HepG2 (cell line): ENCODE results near the gene CD7. TPM values are rescaled to one million over a fixed set of nuclear protein-coding genes. Genes with fewer than 3 reads are reported as not detected.
A peak's percentile ranks its signal among the peaks of the same experiment; 100 is the strongest.

Experiments
- CEBPB ChIP-seq: IDR thresholded peaks from 2 replicates; pipeline ENCODE4 v1.6.1; 2011; ENCODE audit warnings: low read depth, low read length, improper control_type of control experiment, borderline replicate concordance
- FOXC1 ChIP-seq: sonication (generic); formaldehyde crosslinking; IDR thresholded peaks from 2 replicates; pipeline ENCODE4 v1.8.0; 2022; ENCODE audit warnings: mild to moderate bottlenecking, missing genetic modification reagents, borderline replicate concordance
- IRX3 ChIP-seq: sonication (generic); formaldehyde crosslinking; IDR thresholded peaks from 2 replicates; pipeline ENCODE4 v1.8.1; 2023; ENCODE audit warnings: mild to moderate bottlenecking, low read depth, missing genetic modification reagents, borderline replicate concordance
- MAFK ChIP-seq, 2 experiments: IDR thresholded peaks in 1 of 2; conservative IDR thresholded peaks in 1 of 2; 2 replicates each; pipeline ENCODE4 v1.6.1; 2011; ENCODE audit warnings: improper control_type of control experiment in 2 of 2, low read length in 2 of 2
- NR2F6 ChIP-seq, 2 experiments: IDR thresholded peaks; 2 replicates each; pipeline ENCODE4 v1.6.1; 2016; ENCODE audit warnings: antibody characterized with exemption in 1 of 2, mild to moderate bottlenecking in 1 of 2
- PLRG1 ChIP-seq: fragments of 450-650 bp; conservative IDR thresholded peaks from 2 replicates; pipeline ENCODE4 v1.6.1; 2016
- POLR2A ChIP-seq, 2 experiments: IDR thresholded peaks; 2 replicates each; pipeline ENCODE4 v1.6.1; 2011; ENCODE audit warnings: low read depth in 2 of 2, low read length in 2 of 2, mild to moderate bottlenecking in 1 of 2, moderate library complexity in 1 of 2; ENCODE audit not compliant: insufficient read depth in 1 of 2
- POLR2AphosphoS2 ChIP-seq: IDR thresholded peaks from 2 replicates; pipeline ENCODE4 v1.6.1; 2011; ENCODE audit warnings: low read depth, low read length, improper control_type of control experiment
- RBM39 ChIP-seq: fragments of 200-400 bp; formaldehyde crosslinking; IDR thresholded peaks from one replicate; pipeline ENCODE4 v1.6.1; 2018; ENCODE audit warnings: antibody characterized with exemption, mild to moderate bottlenecking, low read depth, low read length; ENCODE audit not compliant: poor library complexity, severe bottlenecking
- RFX5 ChIP-seq: IDR thresholded peaks from 2 replicates; pipeline ENCODE4 v1.6.1; 2011; ENCODE audit warnings: low read depth, low read length, improper control_type of control experiment
- SCMH1 ChIP-seq: sonication (generic); formaldehyde crosslinking; IDR thresholded peaks from 2 replicates; pipeline ENCODE4 v1.9.0; 2021; ENCODE audit warnings: missing genetic modification reagents, mild to moderate bottlenecking, borderline replicate concordance
- SP140L ChIP-seq: sonication (generic); formaldehyde crosslinking; IDR thresholded peaks from 2 replicates; pipeline ENCODE4 v1.4.0; 2020; ENCODE audit warnings: missing genetic modification reagents, borderline replicate concordance
- YEATS2 ChIP-seq: sonication (generic); formaldehyde crosslinking; IDR thresholded peaks from 2 replicates; pipeline ENCODE4 v1.4.0; 2020; ENCODE audit warnings: missing genetic modification reagents, borderline replicate concordance
- ZNF431 ChIP-seq: sonication (generic); formaldehyde crosslinking; IDR thresholded peaks from 2 replicates; pipeline ENCODE4 v1.9.0; 2022; ENCODE audit warnings: missing genetic modification reagents, low read depth, mild to moderate bottlenecking, borderline replicate concordance
- ZNF550 ChIP-seq: sonication (generic); formaldehyde crosslinking; IDR thresholded peaks from 2 replicates; pipeline ENCODE4 v1.4.0; 2020; ENCODE audit warnings: mild to moderate bottlenecking, missing genetic modification reagents, borderline replicate concordance
- ZNF629 ChIP-seq: sonication (generic); formaldehyde crosslinking; conservative IDR thresholded peaks from 2 replicates; pipeline ENCODE4 v1.5.0; 2020; ENCODE audit warnings: missing genetic modification reagents
- polyA plus RNA-seq, 8 experiments: library from polyadenylated mRNA; depleted of rRNA in 3 of 8; stranded (reverse) in 7 of 8; unstranded in 1 of 8; fragments of >200 nt; fragmentation: Illumina TruSeq in 4 of 8; extraction: Trizol in 4 of 8; gene quantifications; 2 replicates each; pipeline versions ENCODE4 v1.2.1 to v1.2.3, GENCODE V29; 2011 to 2016; ENCODE audit warnings: low read depth in 4 of 8, missing spikeins in 1 of 8, mixed read lengths in 1 of 8; ENCODE audit not compliant: insufficient read depth in 1 of 8
- total RNA-seq, 5 experiments: library from RNA; depleted of rRNA; stranded (reverse); fragments of >200 nt; fragmentation: Illumina TruSeq; extraction: Trizol; gene quantifications; 2 replicates each; pipeline ENCODE4 v1.2.3, GENCODE V29; 2016; ENCODE audit warnings: low read depth in 1 of 5
- TF ChIP-seq, protein P1 (sequence below), 2 experiments: sonication (generic) in 1 of 2; formaldehyde crosslinking in 1 of 2; IDR thresholded peaks; 2 replicates each; pipeline versions ENCODE4 v1.5.1 to v1.6.1; 2011 to 2020; ENCODE audit warnings: borderline replicate concordance in 1 of 2, low read depth in 1 of 2, low read length in 1 of 2, mild to moderate bottlenecking in 1 of 2, missing genetic modification reagents in 1 of 2, moderate library complexity in 1 of 2
- TF ChIP-seq, protein P2 (sequence below): sonication (generic); formaldehyde crosslinking; conservative IDR thresholded peaks from 2 replicates; pipeline ENCODE4 v1.4.0; 2020; ENCODE audit warnings: mild to moderate bottlenecking, missing genetic modification reagents, moderate library complexity
- TF ChIP-seq, protein P3 (sequence below): sonication (generic); formaldehyde crosslinking; IDR thresholded peaks from 2 replicates; pipeline ENCODE4 v1.4.0; 2020; ENCODE audit warnings: missing genetic modification reagents
- TF ChIP-seq, protein P4 (sequence below): sonication (generic); formaldehyde crosslinking; IDR thresholded peaks from 2 replicates; pipeline ENCODE4 v1.8.0; 2022; ENCODE audit warnings: missing genetic modification reagents, mild to moderate bottlenecking, borderline replicate concordance

Gene CD7
- total and polyA plus RNA-seq, 2 of the 13 experiments (the other 11 are each of a cell fraction or from before 2014, with no cell fraction given): 67.6 to 76.4 TPM

DNA sequence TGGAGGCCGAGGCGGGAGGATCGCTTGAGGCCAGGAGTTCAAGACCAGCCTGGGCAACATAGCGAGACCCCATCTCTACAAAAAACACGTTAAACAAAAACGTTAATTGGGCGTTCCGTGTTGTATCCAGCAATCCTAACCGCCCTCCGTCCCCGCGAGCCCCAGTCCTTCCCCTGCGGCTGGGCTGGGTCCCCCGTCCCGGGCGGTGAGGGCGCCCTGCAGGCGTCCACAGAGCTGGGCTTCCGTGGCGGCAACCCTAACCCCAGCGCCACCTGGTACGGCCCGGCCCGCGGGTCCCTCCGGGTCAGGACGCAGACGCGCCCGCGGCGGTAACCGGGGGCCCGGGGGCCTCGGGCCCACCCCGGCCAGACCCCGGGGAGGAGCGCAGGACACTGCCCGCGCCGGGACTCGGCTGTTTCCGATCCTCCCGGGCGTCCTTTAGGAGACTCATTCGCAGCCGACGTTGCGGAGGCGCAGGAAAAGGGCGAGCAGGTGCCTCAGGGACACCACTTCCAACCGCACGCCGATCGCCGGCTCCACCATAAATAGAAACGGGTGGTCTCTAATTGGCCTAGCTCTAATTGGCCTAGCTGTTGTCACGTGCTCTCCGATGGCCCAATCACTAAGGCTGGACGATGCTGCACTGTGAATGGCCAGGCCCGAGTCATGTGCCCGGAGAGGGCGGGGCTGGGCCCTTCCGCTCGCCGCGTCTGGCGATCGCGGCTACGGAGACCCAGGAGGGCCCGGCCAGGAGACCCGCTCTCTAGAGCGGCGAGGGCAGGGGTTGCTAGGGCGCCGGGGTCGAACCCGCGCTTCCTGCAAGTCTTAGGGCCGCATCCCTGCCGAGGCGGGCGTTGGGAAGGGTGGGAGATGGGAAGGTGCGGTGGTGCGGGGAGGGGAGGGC is 24.9 kb downstream of the CD7 start (continued):
- TF ChIP-seq, protein P1, sequence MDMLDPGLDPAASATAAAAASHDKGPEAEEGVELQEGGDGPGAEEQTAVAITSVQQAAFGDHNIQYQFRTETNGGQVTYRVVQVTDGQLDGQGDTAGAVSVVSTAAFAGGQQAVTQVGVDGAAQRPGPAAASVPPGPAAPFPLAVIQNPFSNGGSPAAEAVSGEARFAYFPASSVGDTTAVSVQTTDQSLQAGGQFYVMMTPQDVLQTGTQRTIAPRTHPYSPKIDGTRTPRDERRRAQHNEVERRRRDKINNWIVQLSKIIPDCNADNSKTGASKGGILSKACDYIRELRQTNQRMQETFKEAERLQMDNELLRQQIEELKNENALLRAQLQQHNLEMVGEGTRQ (IDR thresholded peaks at IDR 0.05; ENCODE audit: low read depth, low read length): peak; percentile 99
- TF ChIP-seq, protein P1 (CRISPR knock-in tag; IDR thresholded peaks at IDR 0.05; ENCODE audit: borderline replicate concordance): peak; percentile 99
- TF ChIP-seq ZNF550 (CRISPR knock-in tag): peak; percentile 86; the same call in 1 of the 2 replicates
- TF ChIP-seq SCMH1: no peak
- no peak for TF ChIP-seq ZNF629 (CRISPR knock-in tag)
- TF ChIP-seq, protein P2, sequence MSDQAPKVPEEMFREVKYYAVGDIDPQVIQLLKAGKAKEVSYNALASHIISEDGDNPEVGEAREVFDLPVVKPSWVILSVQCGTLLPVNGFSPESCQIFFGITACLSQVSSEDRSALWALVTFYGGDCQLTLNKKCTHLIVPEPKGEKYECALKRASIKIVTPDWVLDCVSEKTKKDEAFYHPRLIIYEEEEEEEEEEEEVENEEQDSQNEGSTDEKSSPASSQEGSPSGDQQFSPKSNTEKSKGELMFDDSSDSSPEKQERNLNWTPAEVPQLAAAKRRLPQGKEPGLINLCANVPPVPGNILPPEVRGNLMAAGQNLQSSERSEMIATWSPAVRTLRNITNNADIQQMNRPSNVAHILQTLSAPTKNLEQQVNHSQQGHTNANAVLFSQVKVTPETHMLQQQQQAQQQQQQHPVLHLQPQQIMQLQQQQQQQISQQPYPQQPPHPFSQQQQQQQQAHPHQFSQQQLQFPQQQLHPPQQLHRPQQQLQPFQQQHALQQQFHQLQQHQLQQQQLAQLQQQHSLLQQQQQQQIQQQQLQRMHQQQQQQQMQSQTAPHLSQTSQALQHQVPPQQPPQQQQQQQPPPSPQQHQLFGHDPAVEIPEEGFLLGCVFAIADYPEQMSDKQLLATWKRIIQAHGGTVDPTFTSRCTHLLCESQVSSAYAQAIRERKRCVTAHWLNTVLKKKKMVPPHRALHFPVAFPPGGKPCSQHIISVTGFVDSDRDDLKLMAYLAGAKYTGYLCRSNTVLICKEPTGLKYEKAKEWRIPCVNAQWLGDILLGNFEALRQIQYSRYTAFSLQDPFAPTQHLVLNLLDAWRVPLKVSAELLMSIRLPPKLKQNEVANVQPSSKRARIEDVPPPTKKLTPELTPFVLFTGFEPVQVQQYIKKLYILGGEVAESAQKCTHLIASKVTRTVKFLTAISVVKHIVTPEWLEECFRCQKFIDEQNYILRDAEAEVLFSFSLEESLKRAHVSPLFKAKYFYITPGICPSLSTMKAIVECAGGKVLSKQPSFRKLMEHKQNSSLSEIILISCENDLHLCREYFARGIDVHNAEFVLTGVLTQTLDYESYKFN: no peak
- TF ChIP-seq MAFK (conservative IDR thresholded peaks at IDR 0.05 in 1 of 2, IDR thresholded peaks at IDR 0.05 in 1 of 2; ENCODE audit: low read length in 2 of 2): no peak
- TF ChIP-seq RBM39: peak; percentile 99
- TF ChIP-seq RFX5: peak; percentile 22; the same call in 1 of the 2 replicates
- TF ChIP-seq SP140L (CRISPR knock-in tag): 0 out of 2 replicates have a peak, but pooled peaks have one; percentile 73
- no peak for TF ChIP-seq NR2F6 (IDR thresholded peaks at IDR 0.05)
- peak; percentile 27; the same call in 1 of the 2 replicates for TF ChIP-seq NR2F6 (CRISPR knock-in tag; IDR thresholded peaks at IDR 0.05)
- peak; percentile 99 to 100 for TF ChIP-seq POLR2A (IDR thresholded peaks at IDR 0.05; ENCODE audit: insufficient read depth in 1 of 2, low read depth in 2 of 2, low read length in 2 of 2)
- TF ChIP-seq POLR2AphosphoS2: peak; percentile 99
- no peak for TF ChIP-seq PLRG1
- TF ChIP-seq, protein P3, sequence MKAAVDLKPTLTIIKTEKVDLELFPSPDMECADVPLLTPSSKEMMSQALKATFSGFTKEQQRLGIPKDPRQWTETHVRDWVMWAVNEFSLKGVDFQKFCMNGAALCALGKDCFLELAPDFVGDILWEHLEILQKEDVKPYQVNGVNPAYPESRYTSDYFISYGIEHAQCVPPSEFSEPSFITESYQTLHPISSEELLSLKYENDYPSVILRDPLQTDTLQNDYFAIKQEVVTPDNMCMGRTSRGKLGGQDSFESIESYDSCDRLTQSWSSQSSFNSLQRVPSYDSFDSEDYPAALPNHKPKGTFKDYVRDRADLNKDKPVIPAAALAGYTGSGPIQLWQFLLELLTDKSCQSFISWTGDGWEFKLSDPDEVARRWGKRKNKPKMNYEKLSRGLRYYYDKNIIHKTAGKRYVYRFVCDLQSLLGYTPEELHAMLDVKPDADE (CRISPR knock-in tag): no peak
- TF ChIP-seq ZNF431 (CRISPR knock-in tag): no peak
- peak; percentile 99 for TF ChIP-seq FOXC1 (CRISPR knock-in tag)
- TF ChIP-seq CEBPB: no peak; the same call in 1 of the 2 replicates
- TF ChIP-seq IRX3 (CRISPR knock-in tag): peak; percentile 94
- peak; percentile 84 for TF ChIP-seq YEATS2 (CRISPR knock-in tag)
- TF ChIP-seq, protein P4, sequence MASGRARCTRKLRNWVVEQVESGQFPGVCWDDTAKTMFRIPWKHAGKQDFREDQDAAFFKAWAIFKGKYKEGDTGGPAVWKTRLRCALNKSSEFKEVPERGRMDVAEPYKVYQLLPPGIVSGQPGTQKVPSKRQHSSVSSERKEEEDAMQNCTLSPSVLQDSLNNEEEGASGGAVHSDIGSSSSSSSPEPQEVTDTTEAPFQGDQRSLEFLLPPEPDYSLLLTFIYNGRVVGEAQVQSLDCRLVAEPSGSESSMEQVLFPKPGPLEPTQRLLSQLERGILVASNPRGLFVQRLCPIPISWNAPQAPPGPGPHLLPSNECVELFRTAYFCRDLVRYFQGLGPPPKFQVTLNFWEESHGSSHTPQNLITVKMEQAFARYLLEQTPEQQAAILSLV: peak; percentile 75; the same call in 1 of the 2 replicates
